Stimulated activated CD4-positive, alpha-beta T cell treated with anti-CD3 and anti-CD28 coated beads, Interleukin-15, amount 100 ng/mL, for 24 hours (primary cell): ENCODE measurements around the gene SYNJ2.

Experiments used
- DNase-seq: peaks from one replicate; pipeline ENCODE4 v3.0.0-alpha.2; 2020

The SYNJ2 gene

DNA sequence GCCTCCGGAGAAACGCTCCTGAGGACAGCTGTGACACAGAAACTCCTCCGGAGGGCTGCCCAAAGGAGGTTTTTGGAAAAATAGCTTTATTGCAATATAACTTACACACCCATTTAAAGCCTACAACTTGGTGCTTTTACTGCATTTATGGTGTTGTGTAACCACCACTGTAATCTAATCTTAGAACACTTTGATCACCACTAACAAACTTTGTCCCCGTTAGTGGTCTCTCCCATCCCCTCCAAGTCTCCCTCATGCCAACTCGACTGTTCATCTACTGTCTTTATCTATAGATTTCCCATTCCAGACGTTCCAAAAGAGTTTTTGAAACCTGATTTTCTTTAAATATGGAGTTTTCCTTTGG, 62.8 kb downstream of the SYNJ2 start:
- DNase-seq = no peak

GRCh38 chr6:158046201-158047126, 64.8 kb downstream of the SYNJ2 start:
- DNase-seq = no peak

GRCh38 chr6:158047127-158047518, 65.5 kb downstream of the SYNJ2 start:
- peak; percentile 87 for DNase-seq

DNA sequence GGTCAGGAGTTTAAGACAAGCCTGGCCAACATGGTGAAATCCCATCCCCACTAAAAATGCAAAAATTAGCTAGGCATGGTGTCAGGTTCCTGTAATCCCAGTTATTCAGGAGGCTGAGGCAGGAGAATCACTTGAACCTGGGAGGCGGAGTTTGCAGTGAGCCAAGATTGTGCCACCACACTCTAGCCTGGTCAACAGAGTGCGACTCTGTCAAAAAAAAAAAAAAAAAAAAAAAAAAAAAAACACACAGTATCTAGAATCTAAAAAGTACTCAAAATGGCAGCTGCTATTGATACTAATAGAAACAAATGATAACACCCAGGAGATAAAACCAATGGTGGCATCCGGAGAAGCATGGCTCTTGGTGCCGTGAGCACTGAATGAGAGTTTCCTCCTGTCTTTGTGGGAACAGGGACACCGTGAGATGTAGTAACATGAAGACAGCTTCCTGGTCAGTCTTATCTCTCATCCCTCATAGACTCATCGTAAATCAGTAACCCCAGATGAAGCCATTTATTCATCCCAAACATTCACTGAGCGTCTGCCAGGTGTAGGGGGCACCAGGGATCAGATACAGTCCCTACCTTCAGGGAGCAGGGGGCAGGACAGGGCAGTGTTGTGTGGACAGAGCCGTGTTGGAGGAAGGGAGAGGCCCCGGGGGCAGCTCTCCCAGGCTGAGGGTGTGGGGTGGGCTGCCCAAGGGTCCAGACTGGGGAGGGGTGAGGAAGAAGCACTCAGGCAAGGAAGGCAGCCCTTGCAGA, 66.1 kb downstream of the SYNJ2 start:
- no peak for DNase-seq

DNA sequence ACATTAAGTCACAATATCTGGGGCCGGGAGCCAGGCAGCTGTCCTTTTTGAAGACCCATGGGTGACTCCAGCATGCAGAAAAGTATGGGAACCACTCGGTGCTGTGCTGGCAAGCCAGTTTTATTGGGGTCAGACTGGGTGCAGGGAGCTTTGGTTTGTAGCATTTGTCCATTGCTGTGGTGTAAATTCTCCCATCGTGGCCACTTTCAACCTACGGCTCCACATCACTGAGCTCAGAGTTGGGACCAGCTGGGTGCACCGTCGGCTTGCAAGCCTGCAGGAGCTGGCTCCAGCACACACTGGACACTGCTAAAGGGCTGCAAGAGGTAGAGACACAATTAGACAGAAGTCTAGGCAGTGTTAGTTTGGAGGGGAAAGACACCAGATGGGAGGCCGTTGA, 66.9 kb downstream of the SYNJ2 start:
- no peak for DNase-seq

DNA sequence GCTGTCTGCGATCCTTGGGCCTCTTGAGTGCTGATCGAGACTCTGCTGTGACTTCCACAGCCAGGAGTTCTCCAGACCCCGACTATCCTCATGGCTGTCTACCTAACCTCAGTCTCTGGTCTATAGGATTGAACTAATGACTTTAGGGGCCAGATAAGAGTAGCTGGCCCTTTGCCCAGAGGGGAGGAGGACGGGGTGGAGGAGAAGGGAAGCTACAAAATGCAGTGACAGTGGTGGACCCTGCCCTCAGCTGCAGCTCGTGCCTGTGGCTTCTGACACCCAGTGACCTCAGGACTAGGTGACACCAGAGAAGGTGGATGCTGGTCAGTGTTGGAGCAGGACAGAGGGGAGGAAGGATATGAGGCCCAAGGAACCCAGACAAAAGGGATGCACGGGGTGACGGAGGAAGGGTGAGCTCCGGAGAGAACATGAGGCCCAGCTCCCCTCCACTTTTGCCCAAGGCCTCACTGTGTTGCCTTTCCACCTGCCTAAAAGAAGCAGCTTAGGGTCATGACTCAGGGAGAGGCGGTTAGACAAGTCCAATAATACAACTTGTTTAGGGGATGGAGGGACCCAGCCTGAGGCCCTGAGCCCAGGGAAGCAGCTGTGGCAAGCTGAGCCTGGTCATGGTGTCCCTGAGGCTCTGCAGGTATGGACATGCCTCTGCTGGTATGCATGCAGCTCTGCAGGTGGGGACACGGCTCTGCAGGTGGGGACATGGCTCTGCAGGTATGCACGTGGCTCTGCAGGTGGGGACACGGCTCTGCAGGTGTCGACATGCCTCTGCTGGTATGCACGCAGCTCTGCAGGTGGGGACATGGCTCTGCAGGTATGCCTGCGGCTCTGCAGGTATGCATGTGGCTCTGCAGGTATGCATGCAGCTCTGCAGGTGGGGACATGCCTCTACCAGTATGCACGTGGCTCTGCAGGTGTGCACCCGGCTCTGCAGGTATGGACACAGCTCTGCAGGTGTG, 67.7 kb downstream of the SYNJ2 start:
- no peak for DNase-seq

GRCh38 chr6:158050107-158050735, 68.6 kb downstream of the SYNJ2 start:
- no peak for DNase-seq

DNA sequence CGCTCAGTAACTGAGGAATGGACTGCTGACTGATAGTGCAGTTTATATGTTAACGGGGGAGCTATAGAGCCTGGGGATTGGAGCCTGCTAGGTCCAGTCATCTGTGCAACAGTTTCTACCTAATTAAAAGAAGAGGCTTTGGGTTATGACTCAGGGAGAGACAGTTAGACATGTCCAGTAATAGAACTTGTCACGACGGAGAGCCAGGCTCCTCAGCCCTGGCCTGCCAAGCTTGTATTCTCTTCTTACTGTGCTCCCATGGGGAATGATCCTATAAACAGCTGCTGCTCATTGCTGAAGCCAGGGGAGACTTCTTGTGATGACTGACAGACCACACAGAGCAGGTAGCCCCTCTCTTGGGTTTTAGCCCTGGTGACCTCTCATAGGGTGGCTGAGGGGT, 69.3 kb downstream of the SYNJ2 start:
- DNase-seq = no peak

- DNase-seq = no peak
These were observed 70.3 kb downstream of the SYNJ2 start for GRCh38 chr6:158051968-158052367.

GRCh38 chr6:158053377-158054313, 72.0 kb downstream of the SYNJ2 start:
- no peak for DNase-seq

GRCh38 chr6:158056355-158056754, 74.7 kb downstream of the SYNJ2 start:
- no peak for DNase-seq

DNA sequence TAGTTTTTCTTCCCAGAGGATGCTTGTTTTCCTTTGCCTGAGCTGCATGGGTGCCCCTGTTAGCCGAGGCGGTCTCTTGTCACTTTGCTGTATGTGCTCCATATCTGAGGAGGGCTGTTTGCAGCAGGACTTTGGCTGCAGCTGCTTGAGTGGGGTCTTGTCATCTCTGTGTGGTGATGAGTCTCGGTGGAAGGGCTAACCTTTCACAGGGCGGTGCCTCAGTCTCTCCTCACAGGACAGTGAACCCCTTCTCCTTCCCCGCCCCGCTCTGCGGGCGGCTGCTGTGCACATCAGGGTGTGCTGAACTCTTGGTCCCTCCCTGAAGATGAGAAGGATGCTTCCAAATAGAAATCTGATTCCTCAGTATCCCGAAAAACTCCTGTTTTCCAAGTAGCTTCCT, 75.1 kb downstream of the SYNJ2 start:
- DNase-seq = no peak

DNA sequence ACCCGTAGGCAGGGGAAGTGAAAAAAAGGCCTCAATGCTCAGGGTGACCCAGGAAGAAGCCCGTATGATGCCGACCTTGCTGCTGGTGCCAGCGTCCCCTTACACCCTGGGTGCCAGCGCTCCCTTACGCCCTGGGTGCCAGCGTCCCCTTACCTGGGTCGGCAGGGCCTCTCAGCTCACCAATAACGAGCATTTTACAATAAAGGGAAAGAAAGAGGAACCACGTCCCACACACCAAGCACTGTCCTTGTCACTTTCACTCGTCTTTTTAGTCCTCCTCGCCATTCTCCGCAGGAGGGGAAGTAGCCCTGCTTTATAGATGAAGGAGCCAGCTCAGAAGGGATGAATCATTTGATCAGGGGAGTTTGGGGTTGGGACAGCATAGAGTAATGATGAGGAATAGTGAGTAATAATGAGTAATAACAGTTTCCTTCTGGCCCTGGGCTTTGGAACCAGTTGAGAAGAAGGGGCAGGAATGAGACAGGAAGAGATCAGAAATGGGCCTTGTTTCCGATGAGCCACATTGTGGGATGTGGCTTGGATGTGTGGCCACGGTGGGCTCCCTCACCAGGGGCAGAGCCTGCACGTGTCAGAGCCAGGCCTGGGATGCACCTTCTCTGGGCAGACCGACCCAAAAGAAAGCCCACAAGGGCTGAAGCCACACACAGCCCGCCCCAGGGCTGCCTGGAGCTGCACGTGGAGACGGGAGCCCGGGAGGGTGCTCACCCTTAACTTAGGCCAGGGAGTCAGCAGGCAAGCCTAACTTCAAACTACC, 75.7 kb downstream of the SYNJ2 start:
- peak; percentile 73 for DNase-seq

DNA sequence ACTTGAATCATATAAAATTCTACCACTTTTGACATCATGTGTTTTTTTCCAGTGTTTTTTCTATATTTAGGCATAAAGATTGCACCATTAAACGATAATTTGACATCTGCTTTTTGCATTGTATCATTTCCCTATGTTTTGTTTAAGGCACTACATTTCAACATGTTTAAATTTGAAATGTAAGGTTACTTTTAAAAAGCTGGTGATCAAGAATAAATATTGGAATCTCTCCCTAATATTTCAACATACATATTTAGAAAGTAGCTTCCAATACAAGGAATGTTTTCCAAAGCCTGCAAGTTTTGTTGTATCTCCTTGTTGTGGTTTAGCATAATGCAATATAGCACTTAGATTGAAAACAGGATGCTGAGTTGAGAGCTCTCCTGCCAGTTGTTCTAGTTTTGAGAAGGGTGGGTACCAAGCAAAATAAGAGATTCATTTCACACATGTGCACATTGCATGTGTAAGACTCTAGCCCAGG, 76.5 kb downstream of the SYNJ2 start:
- DNase-seq = no peak

DNA sequence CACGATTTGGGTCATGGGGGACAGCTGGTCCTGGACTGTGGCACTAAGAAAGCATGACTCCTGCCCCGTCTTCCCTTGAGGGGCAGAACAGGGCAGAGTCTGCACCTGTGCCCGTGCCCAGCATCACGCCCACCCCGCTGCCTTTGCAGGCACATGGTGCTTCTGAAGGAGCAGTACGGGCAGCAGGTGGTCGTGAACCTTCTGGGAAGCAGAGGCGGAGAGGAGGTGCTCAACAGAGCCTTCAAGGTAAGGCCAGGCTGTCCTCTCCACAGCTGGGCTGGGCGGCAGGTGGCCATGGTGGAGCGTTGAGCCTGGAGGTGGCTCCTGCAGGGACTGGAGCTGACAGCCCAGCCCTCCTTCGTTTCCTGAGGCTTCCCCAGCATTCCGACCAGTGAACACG, 77.4 kb downstream of the SYNJ2 start:
- DNase-seq = no peak

DNA sequence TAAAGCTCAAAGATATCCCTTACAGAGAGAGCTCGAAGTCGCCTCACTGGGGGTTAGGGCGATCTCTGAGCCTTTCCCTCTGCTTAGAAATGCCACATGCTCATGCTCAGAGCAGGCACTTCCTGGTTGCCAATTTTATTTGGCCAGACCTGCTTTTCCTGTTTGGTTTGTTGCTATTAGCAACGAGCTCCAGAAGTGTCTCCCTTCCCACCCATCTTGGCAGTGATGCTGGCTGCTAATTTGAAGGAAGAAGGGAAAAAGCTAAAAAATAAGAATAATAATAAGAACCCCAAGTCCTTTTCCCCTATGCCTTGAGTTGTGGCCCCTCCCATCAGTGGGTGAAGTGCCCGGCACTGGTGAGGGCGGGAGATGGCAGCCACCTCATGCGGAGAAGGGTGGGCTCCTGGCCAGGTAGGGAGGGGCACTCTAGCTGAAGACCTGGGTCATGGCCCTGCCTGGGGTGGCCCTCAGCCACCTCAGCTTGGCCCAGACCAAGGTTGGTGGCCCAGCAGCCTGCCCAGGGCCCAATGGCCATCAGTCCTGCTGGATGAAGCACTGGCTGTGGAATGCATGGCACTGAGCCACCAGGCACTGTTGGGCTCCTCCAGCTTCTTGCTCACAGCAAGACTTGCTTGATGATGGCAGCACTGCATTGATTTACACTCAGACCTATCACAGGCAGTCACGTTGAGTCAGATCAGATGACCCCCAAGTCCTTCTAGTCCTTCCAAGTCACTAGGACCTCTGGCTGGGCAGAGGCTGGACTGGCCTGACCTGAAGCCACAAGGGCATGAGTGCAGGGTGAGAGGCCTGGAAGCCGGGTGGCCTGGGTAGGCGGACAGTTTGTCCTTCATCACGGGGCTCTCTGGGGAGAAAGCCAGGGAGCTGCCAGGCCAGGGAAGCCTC, 79.0 kb downstream of the SYNJ2 start:
- DNase-seq = no peak

DNA sequence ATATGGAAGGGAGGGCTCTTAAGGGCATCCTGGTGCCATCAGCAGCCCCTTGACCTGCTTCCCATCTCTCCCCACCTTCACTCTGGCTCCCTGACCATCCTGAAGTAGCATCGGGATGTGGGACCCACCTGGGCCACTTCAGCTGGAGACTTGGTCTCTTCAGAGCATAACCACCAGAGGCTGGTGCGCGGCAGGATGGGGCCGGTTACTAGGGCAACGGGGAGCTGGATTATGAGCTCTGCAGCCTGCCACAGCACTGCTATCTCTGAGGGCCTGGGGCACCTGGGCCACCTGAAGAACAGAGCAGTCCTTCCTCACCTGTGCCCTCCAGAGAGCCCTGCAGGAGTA, 79.7 kb downstream of the SYNJ2 start:
- no peak for DNase-seq

- no peak for DNase-seq
These were observed 80.2 kb downstream of the SYNJ2 start for GRCh38 chr6:158061709-158062461.

GRCh38 chr6:158063736-158064135, 82.1 kb downstream of the SYNJ2 start:
- DNase-seq = no peak
